GM12878 (cell line): ENCODE results near the gene ZNF800. TPM values are rescaled to one million over a fixed set of nuclear protein-coding genes. Genes with fewer than 3 reads are reported as not detected.

ENCODE experiments used
- ATAC-seq: fragments of 200-7000 bp; cut with Tn5 transposase; 3 replicates; pipeline ENCODE4 v1.9.1; 2020; ENCODE audit warnings: mild to moderate bottlenecking, moderate library complexity
- BruUV-seq: library from RNA; stranded (reverse); fragments of 400-500 nt; replicated peaks from 2 replicates; lab custom pipeline; 2021; lab: Mats Ljungman, UMichigan
- CTCF ChIA-PET: fragments of 300-600 bp; sonication (Branson Sonifier 250); formaldehyde crosslinking; extraction: SDS; loops from one replicate; lab custom pipeline; 2021; ENCODE audit warnings: inconsistent platforms; lab: Yijun Ruan, JAX
- POLR2A ChIA-PET: fragments of 350-600 bp; formaldehyde crosslinking; extraction: SDS; loops from one replicate; lab custom pipeline; 2021; ENCODE audit warnings: inconsistent platforms; lab: Charles Lee
- RAD21 ChIA-PET: fragments of 300-600 bp; sonication (Branson Sonifier 250); formaldehyde crosslinking; loops from one replicate; lab custom pipeline; 2023; ENCODE audit warnings: antibody characterized with exemption; ENCODE audit not compliant: unreplicated experiment; lab: Charles Lee
- SMC1A ChIA-PET: fragments of 300-600 bp; sonication (Branson Sonifier 250); formaldehyde crosslinking; loops from one replicate; lab custom pipeline; 2023; ENCODE audit not compliant: unreplicated experiment, uncharacterized antibody; lab: Charles Lee
- DNase-seq: peaks from one replicate; pipeline ENCODE4 v3.0.0-alpha.2; 2011; ENCODE audit warnings: low read depth, low spot score
- FAIRE-seq: peaks from 3 replicates; lab custom pipeline; 2011; peaks lifted over from hg19 to GRCh38; lab: Jason Lieb, UNC
- H2AFZ ChIP-seq: 2 replicates; pipeline ENCODE4 v1.6.0; 2011; ENCODE audit warnings: low read depth, low read length, control low read depth; ENCODE audit not compliant: control insufficient read depth
- H3K27ac ChIP-seq: 2 replicates; pipeline ENCODE4 v1.5.1; 2011; ENCODE audit warnings: control low read depth; ENCODE audit not compliant: control insufficient read depth, insufficient read depth
- H3K27me3 ChIP-seq, 2 experiments: replicated peaks in 1 of 2; 2 replicates each; pipeline versions ENCODE4 v1.6.0 to v1.6.1; 2011; ENCODE audit warnings: low read length in 1 of 2; ENCODE audit not compliant: control insufficient read depth in 2 of 2, insufficient read depth in 2 of 2
- H3K36me3 ChIP-seq, 2 experiments: 2 replicates each; pipeline ENCODE4 v1.5.1; 2011; ENCODE audit warnings: low read length in 1 of 2; ENCODE audit not compliant: control insufficient read depth in 2 of 2, insufficient read depth in 2 of 2
- H3K4me1 ChIP-seq: 2 replicates; pipeline ENCODE4 v1.6.1; 2011; ENCODE audit warnings: mild to moderate bottlenecking, low read length, moderate library complexity, mixed read lengths; ENCODE audit not compliant: control insufficient read depth, insufficient read depth
- H3K4me2 ChIP-seq: 2 replicates; pipeline ENCODE4 v1.6.0; 2011; ENCODE audit warnings: control low read depth; ENCODE audit not compliant: control insufficient read depth, insufficient read depth
- H3K4me3 ChIP-seq: fragments of 200-600 bp; sonication (generic); 2 replicates; pipeline ENCODE4 v1.5.1; 2016
- H3K79me2 ChIP-seq: 2 replicates; pipeline ENCODE4 v1.6.0; 2011; ENCODE audit warnings: low read length; ENCODE audit not compliant: control insufficient read depth, insufficient read depth
- H3K9ac ChIP-seq: 2 replicates; pipeline ENCODE4 v1.8.0; 2011; ENCODE audit warnings: low read length, control low read depth, mixed read lengths; ENCODE audit not compliant: control insufficient read depth, insufficient read depth
- H3K9me3 ChIP-seq: replicated peaks from 3 replicates; pipeline ENCODE4 v1.5.1; 2011; ENCODE audit warnings: mild to moderate bottlenecking, low read length; ENCODE audit not compliant: control insufficient read depth, insufficient read depth
- H4K20me1 ChIP-seq: 2 replicates; pipeline ENCODE4 v1.6.0; 2011; ENCODE audit not compliant: control insufficient read depth, insufficient read depth
- CHD1 ChIP-seq: IDR thresholded peaks from 2 replicates; pipeline ENCODE4 v1.6.1; 2012; ENCODE audit warnings: low read depth, low read length, improper control_type of control experiment
- GATAD2B ChIP-seq: fragments of 450-650 bp; conservative IDR thresholded peaks from 2 replicates; pipeline ENCODE4 v1.6.1; 2017; ENCODE audit warnings: low read depth, mild to moderate bottlenecking, moderate library complexity
- JUNB ChIP-seq: IDR thresholded peaks from 2 replicates; pipeline ENCODE4 v1.6.1; 2016; ENCODE audit warnings: antibody characterized with exemption, mild to moderate bottlenecking
- NFIC ChIP-seq: IDR thresholded peaks from 2 replicates; pipeline ENCODE4 v1.6.1; 2012; ENCODE audit warnings: low read depth, mild to moderate bottlenecking, inconsistent platforms, low read length, moderate library complexity
- POLR2AphosphoS5 ChIP-seq: IDR thresholded peaks from 2 replicates; pipeline ENCODE4 v1.6.1; 2011; ENCODE audit warnings: mild to moderate bottlenecking, low read length, inconsistent platforms
- SIX5 ChIP-seq: IDR thresholded peaks from 2 replicates; pipeline ENCODE4 v1.6.1; 2011; ENCODE audit warnings: mild to moderate bottlenecking, low read depth, low read length, moderate library complexity; ENCODE audit not compliant: severe bottlenecking
- TARDBP ChIP-seq: IDR thresholded peaks from 2 replicates; pipeline ENCODE4 v1.6.1; 2016; ENCODE audit warnings: borderline replicate concordance
- ZNF217 ChIP-seq: fragments of 450-650 bp; IDR thresholded peaks from 2 replicates; pipeline ENCODE4 v1.6.1; 2017; ENCODE audit warnings: antibody characterized with exemption, mild to moderate bottlenecking
- WGBS: methylation state at CpG from one replicate; pipeline ENCODE4 v1.1.6; 2016; ENCODE audit warnings: low lambda C conversion rate; ENCODE audit not compliant: insufficient replicate concordance, insufficient coverage; ENCODE audit errors: missing lambda C conversion rate; 5-methylcytosine and 5-hydroxymethylcytosine counted together
- in situ Hi-C: fragments of 300-500 bp; cut with MboI; formaldehyde crosslinking; loops from 9 replicates; pipeline ENCODE4 v1.14.3; 2018; ENCODE audit warnings: mixed read lengths
- intact Hi-C: fragments of 100-400 bp; cut with micrococcal nuclease; formaldehyde crosslinking; loops from one replicate; pipeline ENCODE4 v1.14.2; 2022; ENCODE audit not compliant: unreplicated experiment
- polyA plus RNA-seq, 11 experiments: library from polyadenylated mRNA; depleted of rRNA in 4 of 11; unstranded in 6 of 11; stranded (reverse) in 5 of 11; fragments of >200 nt; fragmentation: Nextera tagmentation in 4 of 11; fragmentation: Illumina TruSeq in 1 of 11; extraction: Ambion mirVana in 4 of 11; extraction: Trizol in 1 of 11; gene quantifications; 1 replicate in 1 of 11; 2 replicates in 10 of 11; pipeline versions ENCODE4 v1.2.1 to v1.2.3, GENCODE V29; 2011 to 2016; ENCODE audit warnings: inconsistent platforms in 2 of 11, missing spikeins in 2 of 11, low read depth in 1 of 11
- total RNA-seq, 4 experiments: library from RNA; depleted of rRNA in 3 of 4; stranded (reverse); fragments of >200 nt in 3 of 4; fragmentation: Illumina TruSeq in 1 of 4; extraction: Trizol in 1 of 4; gene quantifications; 2 replicates each; pipeline versions ENCODE4 v1.2.1 to v1.2.3, GENCODE V29; 2013 to 2021
- TF ChIP-seq, protein P1 (sequence below): IDR thresholded peaks from 2 replicates; pipeline ENCODE4 v1.6.1; 2011; ENCODE audit warnings: borderline replicate concordance, low read depth, mild to moderate bottlenecking, moderate library complexity, mixed read lengths, low read length; ENCODE audit not compliant: insufficient read depth; ENCODE audit errors: extremely low read length
- TF ChIP-seq, protein P2 (sequence below): IDR thresholded peaks from 2 replicates; pipeline ENCODE4 v1.6.1; 2011; ENCODE audit warnings: mild to moderate bottlenecking, low read depth, low read length, moderate library complexity; ENCODE audit not compliant: insufficient replicate concordance
- TF ChIP-seq, protein P3 (sequence below): IDR thresholded peaks from 2 replicates; pipeline ENCODE4 v1.6.1; 2012; ENCODE audit warnings: low read depth, low read length, improper control_type of control experiment

The ZNF800 gene
- total and polyA plus RNA-seq, 10 of the 15 experiments (the other 5 are each of a cell fraction or from before 2014, with no cell fraction given): 6.8 to 33.9 (median 23.8) TPM

DNA sequence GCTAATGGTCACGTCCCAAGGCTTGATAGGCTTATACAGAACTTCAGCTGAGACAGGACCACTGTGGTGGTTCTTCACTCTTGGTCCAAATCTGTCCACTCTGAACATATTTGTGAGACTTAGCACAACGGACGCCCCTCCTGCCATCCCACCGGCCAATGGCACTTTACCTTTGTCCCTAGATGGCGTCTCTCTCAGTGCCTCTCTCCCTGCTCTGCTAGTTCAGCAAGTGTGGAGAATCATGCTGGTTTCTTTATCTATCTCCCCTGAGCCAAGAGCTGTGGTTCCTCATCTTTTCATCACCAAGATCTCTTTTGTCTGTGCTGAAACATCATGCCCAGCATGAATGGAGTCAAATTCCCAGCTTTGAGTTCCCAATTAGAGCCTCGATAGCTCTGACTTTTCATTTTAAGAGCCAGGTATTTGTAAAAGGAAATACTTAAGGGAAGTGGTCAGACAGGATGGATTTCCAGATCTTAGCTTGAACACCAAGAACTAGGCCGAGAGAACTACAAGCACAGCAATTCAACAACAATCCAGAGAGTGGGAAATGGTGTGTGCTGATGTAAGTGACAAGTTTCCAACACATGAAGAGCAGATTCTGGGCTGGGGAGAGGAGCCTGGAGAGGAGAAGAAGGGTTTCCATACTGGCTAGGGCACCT lies 69.5 kb downstream of the ZNF800 start:
- Histone ChIP-seq H3K4me2 (no peak overlapping the region), H3K79me2 (no peaks in the 10 kb centered on the region), H2AFZ (no peak overlapping the region), H3K9ac (no peak overlapping the region), H3K27me3 (peaks cover 0 to 2% of the 10 kb centered on the region in 2 experiments; a peak in 2 of 4 replicates), H3K36me3 (no peaks in the 10 kb centered on the region), H3K27ac (no peak overlapping the region), H3K9me3 (no peaks in the 10 kb centered on the region), H3K4me3 (no peak overlapping the region), H3K4me1 (no peaks in the 10 kb centered on the region), H4K20me1 (no peaks in the 10 kb centered on the region)
- DNase-seq (no peak), FAIRE-seq (no peak), ATAC-seq (no peak)
- BruUV-seq: no TSS peak
- POLR2A ChIA-PET: no interaction called here
- CTCF ChIA-PET: interaction anchor here (1.5 kb wide), 1 partner anchor 125 kb away, joined by 6 read pairs; no protein-coding TSS in a partner anchor
- SMC1A ChIA-PET: interaction anchor here (1.1 to 1.5 kb wide), 2 partner anchors 19 to 124 kb away, joined by 3 to 4 read pairs; no protein-coding TSS in a partner anchor
- intact Hi-C loops: no loop called here
- RAD21 ChIA-PET: no interaction called here
- in situ Hi-C loops: no loop called here
- WGBS: 32% methylated on average over 7 of the region's 7 CpGs
- TF ChIP-seq, protein P1, sequence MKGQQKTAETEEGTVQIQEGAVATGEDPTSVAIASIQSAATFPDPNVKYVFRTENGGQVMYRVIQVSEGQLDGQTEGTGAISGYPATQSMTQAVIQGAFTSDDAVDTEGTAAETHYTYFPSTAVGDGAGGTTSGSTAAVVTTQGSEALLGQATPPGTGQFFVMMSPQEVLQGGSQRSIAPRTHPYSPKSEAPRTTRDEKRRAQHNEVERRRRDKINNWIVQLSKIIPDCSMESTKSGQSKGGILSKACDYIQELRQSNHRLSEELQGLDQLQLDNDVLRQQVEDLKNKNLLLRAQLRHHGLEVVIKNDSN: no peak
- TF ChIP-seq TARDBP: no peak
- no peak for TF ChIP-seq JUNB
- TF ChIP-seq ZNF217: no peak
- no peak for TF ChIP-seq GATAD2B
- no peak for TF ChIP-seq NFIC
- TF ChIP-seq POLR2AphosphoS5: no peak
- TF ChIP-seq, protein P2, sequence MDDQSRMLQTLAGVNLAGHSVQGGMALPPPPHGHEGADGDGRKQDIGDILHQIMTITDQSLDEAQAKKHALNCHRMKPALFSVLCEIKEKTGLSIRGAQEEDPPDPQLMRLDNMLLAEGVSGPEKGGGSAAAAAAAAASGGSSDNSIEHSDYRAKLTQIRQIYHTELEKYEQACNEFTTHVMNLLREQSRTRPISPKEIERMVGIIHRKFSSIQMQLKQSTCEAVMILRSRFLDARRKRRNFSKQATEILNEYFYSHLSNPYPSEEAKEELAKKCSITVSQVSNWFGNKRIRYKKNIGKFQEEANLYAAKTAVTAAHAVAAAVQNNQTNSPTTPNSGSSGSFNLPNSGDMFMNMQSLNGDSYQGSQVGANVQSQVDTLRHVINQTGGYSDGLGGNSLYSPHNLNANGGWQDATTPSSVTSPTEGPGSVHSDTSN: no peak
- no peak for TF ChIP-seq CHD1
- TF ChIP-seq, protein P3, sequence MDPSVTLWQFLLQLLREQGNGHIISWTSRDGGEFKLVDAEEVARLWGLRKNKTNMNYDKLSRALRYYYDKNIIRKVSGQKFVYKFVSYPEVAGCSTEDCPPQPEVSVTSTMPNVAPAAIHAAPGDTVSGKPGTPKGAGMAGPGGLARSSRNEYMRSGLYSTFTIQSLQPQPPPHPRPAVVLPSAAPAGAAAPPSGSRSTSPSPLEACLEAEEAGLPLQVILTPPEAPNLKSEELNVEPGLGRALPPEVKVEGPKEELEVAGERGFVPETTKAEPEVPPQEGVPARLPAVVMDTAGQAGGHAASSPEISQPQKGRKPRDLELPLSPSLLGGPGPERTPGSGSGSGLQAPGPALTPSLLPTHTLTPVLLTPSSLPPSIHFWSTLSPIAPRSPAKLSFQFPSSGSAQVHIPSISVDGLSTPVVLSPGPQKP: no peak
- TF ChIP-seq SIX5: no peak
